Activated naive CD4-positive, alpha-beta T cell treated with anti-CD3 and anti-CD28 coated beads, Interleukin-2, amount 50 U/mL, for 72 hours (primary cell): Measurements from ENCODE around the gene SUPT5H. TPM values are rescaled to one million over a fixed set of nuclear protein-coding genes. Genes with fewer than 3 reads are reported as not detected.

Experiments
- ATAC-seq, 2 donors: fragments of 150-1000 bp; cut with Tn5 transposase; 2 replicates each; pipeline ENCODE4 v1.10.0; 2021; ENCODE audit warnings: mild to moderate bottlenecking in 2 of 2, moderate library complexity in 2 of 2
- DNase-seq, 2 donors: peaks; one replicate each; pipeline ENCODE4 v3.0.0; 2021 to 2022; ENCODE audit warnings: low spot score in 2 of 2
- H3K27ac Mint-ChIP-seq, 2 donors: one replicate each; pipeline ENCODE4 v1.8.0; 2022; ENCODE audit warnings: mild to moderate bottlenecking in 2 of 2, mixed read lengths in 2 of 2
- H3K36me3 Mint-ChIP-seq, 2 donors: one replicate each; pipeline ENCODE4 v1.8.0; 2022; ENCODE audit warnings: mixed read lengths in 2 of 2
- H3K9me3 Mint-ChIP-seq, 2 donors: one replicate each; pipeline ENCODE4 v1.8.0; 2022; ENCODE audit warnings: mixed read lengths in 2 of 2
- total RNA-seq, 2 donors: library from RNA; stranded (reverse); gene quantifications; one replicate each; pipeline ENCODE4 v1.2.3, GENCODE V29; 2022

Gene SUPT5H
- total RNA-seq: 100 to 1,000 TPM; 197 to 211 TPM

DNA sequence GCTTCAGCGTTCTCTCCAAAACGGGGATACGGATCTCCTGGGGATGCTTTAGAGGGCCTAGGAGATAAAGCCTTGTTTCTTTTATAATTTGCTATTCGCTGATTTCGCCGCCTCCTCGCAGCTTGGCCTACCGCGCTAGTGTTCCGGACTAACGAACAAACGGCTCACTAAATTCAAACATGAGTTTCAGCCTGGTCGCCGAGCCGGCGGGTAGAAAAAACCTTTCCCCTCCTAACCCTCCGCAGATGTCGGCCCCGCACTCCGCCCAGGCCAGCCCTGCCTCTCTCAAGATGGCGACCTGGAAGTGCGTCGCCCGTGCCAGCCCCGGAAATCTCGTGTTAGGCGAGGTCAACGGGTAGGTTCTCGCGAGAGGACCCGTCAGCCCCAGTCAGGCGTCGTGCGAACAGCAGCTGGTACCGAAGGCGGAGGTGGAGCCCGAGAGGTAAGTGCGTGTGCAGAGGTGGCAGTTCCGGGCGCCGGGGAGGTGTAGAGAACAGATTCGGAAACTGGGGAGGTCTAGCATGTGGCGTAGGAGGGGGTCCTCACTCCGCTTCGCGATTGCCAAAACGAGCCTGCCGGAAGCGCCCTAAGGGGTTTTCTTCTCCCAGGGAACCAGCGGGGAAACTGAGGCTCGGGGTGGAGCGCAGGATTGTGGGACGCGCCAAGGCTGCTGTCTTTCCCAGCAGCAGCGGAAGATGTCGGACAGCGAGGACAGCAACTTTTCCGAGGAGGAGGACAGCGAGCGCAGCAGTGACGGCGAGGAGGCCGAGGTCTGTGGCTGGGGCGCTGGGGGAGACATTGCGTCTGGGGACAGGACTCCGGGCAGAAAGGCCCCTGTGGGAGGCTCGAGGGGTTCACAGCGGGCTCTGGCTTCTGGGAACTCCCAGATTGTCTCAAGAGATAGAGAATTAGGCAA is at the start of gene SUPT5H:
SUPT5H (plus strand) TSS at position 387 of the 916 bp plus-strand sequence; CDS start at position 696, 309 bp downstream.
- Mint-ChIP-seq H3K36me3 (peaks cover 28 to 50% of the 10 kb centered on the region in 2 donors), H3K27ac (peak within 1 kb of the TSS; percentile 97 to 99), H3K9me3 (no peaks in the 10 kb centered on the region)
- DNase-seq (peak; percentile 95 to 97), ATAC-seq (peak; percentile 88 to 92)

DNA sequence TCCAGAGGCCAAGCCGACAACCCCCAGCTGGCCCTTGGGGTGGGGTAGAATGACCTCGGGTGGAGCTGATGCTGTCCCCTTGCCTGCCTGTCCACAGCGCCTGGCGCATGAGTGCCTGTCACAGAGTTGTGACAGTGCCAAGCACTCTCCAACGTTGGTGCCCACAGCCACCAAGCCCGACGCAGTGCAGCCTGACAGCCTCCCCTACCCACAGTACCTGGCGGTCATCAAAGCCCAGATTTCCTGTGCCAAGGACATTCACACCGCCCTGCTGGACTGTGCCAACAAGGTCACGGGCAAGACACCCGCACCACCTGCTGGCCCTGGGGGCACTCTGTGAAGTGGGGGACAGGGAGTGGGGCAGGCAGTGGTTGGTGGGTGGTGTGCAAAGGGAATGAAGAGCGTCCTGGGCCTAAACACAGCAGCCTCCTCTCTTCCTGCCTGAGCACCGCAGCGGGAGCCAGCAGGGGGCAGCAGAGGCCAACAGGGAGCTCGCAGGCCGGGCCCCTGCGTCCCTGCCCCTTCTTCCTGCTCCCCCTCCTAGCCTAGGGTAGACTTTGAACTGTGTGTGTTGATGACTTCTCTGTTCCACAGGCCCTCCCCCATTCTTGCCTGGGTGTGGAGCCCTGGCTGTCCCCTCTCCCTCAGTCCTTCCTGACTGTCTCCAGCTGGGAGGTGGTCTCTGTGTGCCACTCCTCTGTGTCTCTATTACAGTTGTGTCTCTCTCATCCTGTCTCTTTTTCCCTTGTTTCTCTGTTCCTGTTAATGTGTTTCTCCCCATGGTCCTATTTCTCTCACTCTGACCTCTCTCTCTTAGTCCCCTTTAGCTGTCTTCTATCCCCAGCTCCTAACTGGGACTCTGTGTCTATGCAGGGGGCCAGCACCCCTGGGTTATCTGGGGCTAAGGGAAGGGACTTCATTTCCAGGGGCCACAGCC is 47.8 kb upstream of the SUPT5H start:
- Mint-ChIP-seq H3K9me3 (no peaks in the 10 kb centered on the region), H3K27ac (peak overlapping the region; percentile 89 to 99), H3K36me3 (peaks cover 9 to 21% of the 10 kb centered on the region in 2 donors)
- DNase-seq (peak; percentile 89 to 98), ATAC-seq (peak; percentile 32 to 73)

DNA sequence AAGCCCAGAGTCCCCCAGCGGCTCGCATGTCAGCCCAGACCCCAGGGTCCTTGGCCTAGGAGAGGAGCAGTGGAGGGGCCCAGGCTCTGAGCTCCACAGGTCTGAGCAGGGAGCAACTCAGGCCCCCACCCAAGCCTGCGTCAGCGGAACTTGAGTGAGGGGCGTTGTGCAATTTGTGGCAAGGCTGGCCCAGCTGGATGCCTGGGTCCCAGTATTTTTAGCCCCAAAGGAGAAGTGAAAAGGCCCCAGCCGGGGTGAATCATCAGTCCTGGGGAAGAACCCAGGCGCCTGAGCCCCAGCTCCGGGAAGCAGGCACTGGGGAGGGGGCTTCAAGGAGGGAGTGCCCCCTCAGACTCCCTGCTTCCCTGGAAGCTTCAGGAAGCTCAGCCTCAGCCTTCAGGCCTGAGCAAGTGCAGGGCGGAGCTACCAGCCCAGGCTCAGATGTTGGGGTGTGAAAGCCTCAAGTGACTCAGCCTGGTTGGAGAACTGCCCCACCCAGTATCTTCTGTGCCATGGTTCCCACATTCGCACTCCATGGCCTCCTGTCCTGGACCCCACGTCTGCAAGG is 47.0 kb upstream of the SUPT5H start:
- ATAC-seq (peak; percentile 14 to 25), DNase-seq (peak; percentile 60 to 81)
- Mint-ChIP-seq H3K27ac (peak overlapping the region; percentile 89 to 99), H3K36me3 (peaks cover 8 to 19% of the 10 kb centered on the region in 2 donors), H3K9me3 (no peaks in the 10 kb centered on the region)

DNA sequence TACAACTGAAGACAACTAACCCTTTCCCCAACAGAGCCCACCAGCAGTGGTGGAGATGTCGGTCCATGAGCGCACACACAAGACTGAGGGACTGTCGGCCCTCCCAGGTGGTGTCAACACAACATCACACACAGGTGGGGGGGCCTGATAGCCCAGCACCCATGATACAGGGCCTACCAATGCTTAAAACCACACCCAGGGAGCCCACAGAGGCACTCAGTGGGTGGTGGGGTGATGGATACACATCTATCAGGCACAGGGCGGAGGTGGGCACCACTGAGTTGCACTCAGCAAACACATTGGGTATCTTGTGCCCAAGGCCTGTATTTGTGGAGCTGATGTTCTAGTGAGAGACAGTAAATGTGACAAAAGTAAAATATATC is 45.7 kb upstream of the SUPT5H start:
- peaks cover 5 to 12% of the 10 kb centered on the region in 2 donors for H3K36me3 Mint-ChIP-seq
- H3K9me3 Mint-ChIP-seq: no peaks in the 10 kb centered on the region
- peak overlapping the region in 1 of 2 donors; percentile 99 for H3K27ac Mint-ChIP-seq
- DNase-seq (no peak), ATAC-seq (no peak)

DNA sequence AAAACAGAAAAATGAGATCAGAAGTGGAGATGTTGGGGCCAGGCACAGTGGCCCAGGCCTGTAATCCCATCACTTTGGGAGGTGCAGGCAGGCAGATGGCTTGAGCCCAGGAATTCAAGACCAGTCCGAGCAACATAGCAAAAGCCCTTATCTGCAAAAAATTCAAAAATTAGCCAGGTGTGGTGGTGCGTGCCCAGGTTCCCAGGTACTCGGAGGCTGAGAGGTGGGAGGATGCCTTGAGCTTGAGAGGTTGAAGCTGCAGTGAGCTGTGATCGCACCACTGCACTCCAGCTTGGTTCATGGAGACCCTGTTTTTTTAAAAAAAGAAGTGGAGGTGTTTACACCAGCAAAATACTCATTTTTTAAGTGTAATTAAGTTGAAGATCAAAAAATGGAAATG is 45.3 kb upstream of the SUPT5H start:
- peak overlapping the region in 1 of 2 donors; percentile 99 for H3K27ac Mint-ChIP-seq
- H3K9me3 Mint-ChIP-seq: no peaks in the 10 kb centered on the region
- H3K36me3 Mint-ChIP-seq: peaks cover 4 to 9% of the 10 kb centered on the region in 2 donors
- ATAC-seq: no peak
- no peak for DNase-seq

DNA sequence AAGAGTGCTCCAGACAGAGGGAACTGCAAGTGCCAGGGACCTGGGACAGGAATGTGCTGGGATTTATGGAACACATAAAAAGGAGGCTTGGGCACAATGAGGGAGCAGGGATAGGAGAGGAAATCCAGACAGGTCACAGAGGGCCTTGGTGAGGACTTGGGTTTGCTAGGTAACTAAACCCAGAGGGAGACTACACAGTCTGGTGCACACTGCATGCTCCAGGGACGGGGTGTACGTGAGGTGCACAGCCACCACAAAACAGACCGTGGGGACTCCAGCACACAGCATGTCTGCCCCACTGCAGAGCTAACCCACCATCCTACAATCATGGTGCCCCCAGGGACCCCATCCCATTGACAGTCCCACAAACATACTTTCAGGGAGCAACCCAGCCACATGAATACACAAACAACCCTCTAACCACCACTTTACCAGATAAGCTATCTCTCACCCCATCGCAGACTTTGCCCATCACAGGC is 44.3 kb upstream of the SUPT5H start:
- ATAC-seq: no peak
- H3K36me3 Mint-ChIP-seq: no peaks in the 10 kb centered on the region
- no peak for DNase-seq
- H3K27ac Mint-ChIP-seq: peak overlapping the region; percentile 69 to 99
- H3K9me3 Mint-ChIP-seq: no peaks in the 10 kb centered on the region

DNA sequence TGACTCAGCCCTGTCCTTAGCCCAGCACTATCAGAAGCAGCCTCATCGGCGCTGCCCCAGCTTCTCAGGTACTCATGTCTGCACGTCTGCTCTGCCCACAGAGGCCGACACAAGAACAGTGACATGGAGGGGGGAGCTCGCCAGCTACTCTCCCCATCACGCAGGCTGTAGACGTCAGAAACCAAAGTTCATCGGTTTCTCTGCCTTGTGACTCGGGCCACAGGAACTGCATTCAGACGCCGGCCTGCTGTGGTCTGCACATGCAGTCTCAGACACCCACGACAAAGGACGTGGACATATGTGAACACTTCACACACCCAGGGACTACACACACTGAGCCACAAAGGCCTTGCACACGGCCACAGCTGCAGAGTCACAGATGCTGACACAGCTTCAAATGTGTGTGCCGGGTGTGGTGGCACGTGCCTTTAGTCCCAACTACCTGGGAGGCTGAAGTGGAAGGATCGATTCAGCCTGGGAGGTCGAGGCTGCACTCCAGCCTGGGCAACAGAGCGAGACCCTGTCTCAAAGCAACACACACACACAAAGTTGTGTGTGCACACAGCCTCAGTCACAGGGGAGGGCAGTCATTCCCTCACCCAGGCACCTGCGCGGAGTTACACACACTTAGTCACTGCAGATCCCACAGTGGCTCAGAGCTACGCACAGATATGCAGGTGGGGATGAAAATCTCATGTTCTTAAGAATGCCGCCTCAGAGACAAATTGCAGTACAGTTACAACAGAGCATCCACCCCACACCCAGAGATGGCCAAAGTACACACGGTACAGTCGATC is 43.6 kb upstream of the SUPT5H start:
- H3K36me3 Mint-ChIP-seq: peaks cover 0 to under 1% of the 10 kb centered on the region in 2 donors
- peak; percentile 46 to 69 for ATAC-seq

DNA sequence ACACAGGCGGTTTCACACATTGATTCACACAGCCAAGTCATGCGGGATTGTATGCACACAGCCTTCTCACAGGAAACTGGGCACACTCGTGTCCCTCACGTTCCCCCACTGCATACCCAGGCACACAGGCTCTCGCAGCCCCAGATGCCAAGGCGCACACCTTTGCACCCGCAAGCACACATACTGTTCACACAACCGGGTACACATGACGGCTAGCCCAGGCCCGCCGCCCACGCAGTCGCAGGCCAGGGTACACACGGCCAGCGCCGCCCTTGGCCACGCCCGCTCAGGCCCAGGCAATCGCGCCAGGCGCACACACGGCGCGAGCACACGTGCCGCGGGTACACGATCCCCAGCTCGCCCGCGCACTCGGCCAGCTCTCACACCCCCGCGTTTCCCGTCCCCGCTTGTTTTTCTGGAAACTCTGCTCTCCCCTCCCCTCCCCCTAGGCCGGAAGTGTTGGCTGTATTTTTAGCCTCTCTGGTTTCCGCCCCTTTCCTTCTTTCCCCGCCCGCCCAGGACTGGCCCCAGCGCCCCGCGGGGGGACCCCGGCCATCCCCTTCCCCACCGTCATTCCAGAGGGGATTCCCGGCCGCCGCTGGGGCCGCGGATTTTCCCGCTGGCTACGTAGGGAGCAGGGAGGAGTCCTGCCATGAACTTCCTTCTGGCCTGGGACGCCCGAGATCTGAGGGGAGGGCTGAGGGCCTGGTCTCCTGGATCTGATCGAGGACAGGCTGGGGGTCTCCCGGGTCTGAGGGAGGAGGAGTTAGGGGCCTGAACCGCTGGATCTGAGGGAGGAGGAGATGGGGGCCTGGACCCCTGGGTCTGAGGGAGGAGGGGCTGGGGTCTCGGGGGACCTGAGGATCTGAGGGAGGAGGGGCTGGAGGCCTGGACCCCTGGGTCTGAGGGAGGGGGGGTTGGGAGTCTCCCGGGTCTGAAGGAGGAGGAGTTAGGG is 42.8 kb upstream of the SUPT5H start:
- Mint-ChIP-seq H3K36me3 (peaks cover 7 to 8% of the 10 kb centered on the region in 2 donors), H3K27ac (peak overlapping the region; percentile 98 to 99), H3K9me3 (no peaks in the 10 kb centered on the region)
- peak; percentile 1 to 14 for ATAC-seq
- DNase-seq: peak; percentile 77 to 89

More for the DNA sequence above, 43.6 kb upstream of the SUPT5H start:
- DNase-seq: peak; percentile 62 to 93
- H3K27ac Mint-ChIP-seq: peak overlapping the region; percentile 69 to 99
- no peaks in the 10 kb centered on the region for H3K9me3 Mint-ChIP-seq

DNA sequence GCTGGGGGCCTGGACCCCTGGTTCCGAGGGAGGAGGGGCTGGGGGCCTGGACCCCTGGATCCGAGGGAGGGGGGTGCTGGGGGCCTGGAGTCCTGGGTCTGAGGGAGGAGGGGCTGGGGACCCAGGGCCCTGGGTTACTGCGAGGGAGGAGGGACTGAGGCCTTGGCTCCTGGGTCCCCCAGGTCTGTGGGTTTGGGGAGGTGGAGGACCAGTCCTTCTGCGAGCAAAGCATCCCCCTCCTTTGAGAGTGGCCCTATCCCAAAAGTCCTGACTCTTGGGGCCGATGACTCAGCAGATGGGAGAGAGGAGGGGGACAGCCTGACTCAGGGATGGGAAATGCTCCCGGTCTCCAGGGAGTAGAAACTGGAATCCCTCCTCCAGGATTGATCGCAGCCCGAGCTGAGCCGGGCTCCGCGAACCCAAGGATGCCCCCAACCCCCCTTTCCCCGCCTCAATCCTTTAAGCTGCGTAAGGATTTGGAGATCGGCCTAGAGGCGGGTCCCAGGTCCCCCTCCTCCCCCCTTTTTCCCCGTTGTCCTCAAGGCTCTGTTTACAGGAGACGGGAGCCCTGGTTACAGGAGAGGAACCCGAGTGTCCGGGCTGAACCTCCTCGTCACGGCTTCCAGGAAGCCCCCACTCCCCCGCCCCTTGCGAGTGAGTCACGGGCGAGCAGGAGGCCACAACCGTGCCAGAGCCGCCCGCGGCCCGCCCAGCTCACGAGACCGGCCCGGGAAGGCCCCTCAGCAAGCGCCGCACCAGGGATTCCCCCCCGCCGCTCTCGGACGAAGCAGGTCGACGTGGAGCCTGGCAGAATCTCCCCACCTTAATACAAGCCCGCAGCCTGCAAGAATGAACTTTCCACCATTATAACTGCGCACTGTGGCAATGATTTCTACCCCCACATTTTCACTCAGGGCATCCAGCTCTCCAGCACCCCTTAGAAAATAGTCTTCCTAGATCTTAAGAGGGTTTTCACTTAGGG is 41.8 kb upstream of the SUPT5H start:
- Mint-ChIP-seq H3K36me3 (peaks cover 17 to 18% of the 10 kb centered on the region in 2 donors), H3K27ac (peak overlapping the region; percentile 98 to 99), H3K9me3 (no peaks in the 10 kb centered on the region)
- peak; percentile 34 to 39 for ATAC-seq
- peak; percentile 89 to 99 for DNase-seq

DNA sequence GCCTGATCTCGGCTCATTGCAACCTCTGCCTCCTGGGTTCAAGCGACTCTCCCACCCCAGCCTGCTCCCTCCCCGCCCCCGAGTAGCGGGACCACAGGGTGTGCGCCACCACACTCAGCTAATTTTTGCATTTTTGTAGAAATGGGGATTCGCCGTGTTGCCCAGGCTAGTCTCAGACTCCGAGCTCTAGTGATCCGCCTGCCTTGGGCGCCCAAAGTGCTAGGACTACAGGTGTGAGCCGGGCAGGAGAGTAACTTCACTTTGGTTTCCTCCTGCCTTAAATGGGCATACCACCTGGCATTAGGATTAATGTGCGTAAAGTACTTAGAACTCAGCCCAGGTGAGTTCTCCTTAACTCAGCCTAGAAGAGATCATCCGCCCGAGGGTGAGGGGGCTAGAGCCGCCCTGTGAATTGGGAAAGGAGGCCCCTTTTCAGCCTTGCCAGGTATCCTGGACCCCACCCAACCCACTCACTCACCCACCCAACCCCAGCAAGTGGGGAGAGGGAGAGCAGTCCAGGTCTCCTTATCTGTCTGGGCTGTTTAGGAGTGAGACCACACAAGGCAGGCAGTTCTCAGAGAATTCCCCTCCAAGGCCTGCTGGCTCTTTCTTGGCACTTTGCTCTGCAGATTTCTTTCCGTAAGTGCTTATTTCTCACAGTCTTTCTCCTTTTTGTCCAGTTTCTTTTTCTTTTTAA is 40.0 kb upstream of the SUPT5H start:
- DNase-seq (no peak), ATAC-seq (no peak)
- H3K9me3 Mint-ChIP-seq: no peaks in the 10 kb centered on the region
- peaks cover 23 to 24% of the 10 kb centered on the region in 2 donors for H3K36me3 Mint-ChIP-seq
- H3K27ac Mint-ChIP-seq: peak overlapping the region in 1 of 2 donors; percentile 99

DNA sequence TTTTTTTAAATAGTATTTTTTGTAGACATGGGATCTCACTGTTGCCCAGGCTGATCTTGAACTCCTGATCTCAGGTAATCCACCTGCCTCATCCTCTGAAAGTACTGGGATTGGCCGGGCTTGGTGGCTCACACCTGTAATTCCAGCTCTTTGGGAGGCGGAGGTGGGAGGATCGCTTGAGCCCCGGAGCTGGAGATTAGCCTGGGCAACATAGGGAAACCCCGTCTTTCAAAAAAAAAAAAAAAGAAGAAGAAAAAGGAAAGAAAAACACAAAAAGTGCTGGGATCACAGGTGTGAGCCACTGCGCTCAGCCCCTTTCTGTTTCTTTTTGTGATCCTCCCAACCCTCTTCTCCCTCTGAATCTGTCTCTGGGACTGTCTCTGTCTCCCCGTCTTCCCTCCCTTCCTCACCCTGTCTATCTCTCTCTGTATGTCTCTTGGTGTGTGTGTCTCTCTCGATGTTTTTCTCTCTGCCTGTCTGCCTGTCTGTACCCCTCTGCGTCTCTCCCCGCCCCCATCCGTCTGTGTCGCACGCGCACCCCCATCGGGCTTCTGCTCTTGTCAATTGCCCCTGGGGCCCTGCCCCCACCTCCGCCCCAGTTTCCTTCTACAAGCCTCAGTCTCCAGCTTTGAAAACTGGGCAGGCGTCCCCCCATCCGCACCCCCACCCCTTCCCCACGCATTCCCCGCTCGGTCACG is 39.3 kb upstream of the SUPT5H start:
- peaks cover 24 to 29% of the 10 kb centered on the region in 2 donors for H3K36me3 Mint-ChIP-seq
- H3K9me3 Mint-ChIP-seq: no peaks in the 10 kb centered on the region
- ATAC-seq: peak in 1 of 2 donors; percentile 20

DNA sequence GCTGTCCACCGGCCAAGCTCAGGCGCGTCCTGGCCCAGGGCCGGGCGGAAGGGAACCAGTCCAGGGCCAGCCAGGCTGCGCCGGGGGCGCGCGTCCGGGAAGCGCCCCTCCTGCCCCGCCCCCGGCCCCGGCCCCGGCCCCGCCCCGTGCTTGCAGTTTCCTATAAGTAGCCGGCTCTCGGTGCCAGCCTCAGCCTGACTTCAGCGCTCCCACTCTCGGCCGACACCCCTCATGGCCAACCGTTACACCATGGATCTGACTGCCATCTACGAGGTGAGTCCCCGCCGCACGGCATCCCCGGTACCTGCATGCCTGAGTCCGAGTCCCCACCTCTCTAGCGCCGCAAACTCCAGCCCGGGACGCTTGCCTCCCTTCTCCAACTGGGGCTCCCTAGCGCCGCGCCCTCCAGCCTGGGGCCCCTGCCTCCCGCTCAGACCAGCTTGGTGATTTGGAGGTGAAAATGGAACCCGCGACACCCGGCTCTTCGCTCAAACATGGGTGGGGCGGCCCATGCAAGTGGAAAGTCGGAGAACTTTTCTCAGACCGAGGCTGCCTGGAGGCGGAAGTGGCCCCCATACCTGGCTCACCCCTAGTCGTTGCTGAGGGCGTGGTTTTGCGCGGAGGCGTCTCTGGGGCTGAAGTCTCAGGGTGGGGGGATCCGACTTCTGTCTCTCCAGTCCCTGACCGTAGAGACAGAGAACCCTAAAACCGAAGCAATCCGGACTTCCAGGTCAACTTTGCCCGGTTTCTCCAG is 38.5 kb upstream of the SUPT5H start, which contains the start of gene ZFP36:
ZFP36 (plus strand) TSS at position 192 of the 754 bp plus-strand sequence; CDS start at position 250, 58 bp downstream.
- peak; percentile 19 to 42 for ATAC-seq
- peaks cover 24 to 34% of the 10 kb centered on the region in 2 donors for H3K36me3 Mint-ChIP-seq

More for the DNA sequence above, 39.3 kb upstream of the SUPT5H start:
- peak overlapping the region; percentile 94 to 99 for H3K27ac Mint-ChIP-seq
- peak in 1 of 2 donors; percentile 83 for DNase-seq

More for the DNA sequence above, 38.5 kb upstream of the SUPT5H start, which contains the start of gene ZFP36:
- peak within 1 kb of the TSS; percentile 98 to 99 for H3K27ac Mint-ChIP-seq
- peak; percentile 88 to 89 for DNase-seq
- H3K9me3 Mint-ChIP-seq: no peaks in the 10 kb centered on the region
